Measurements from ENCODE around the gene LLCFC1. TPM values are rescaled to one million over a fixed set of nuclear protein-coding genes. Genes with fewer than 3 reads are reported as not detected.

Gene LLCFC1
- total and polyA plus RNA-seq, 2 of the 8 experiments (the other 6 are each of a cell fraction or from before 2014, with no cell fraction given) = not detected

DNA sequence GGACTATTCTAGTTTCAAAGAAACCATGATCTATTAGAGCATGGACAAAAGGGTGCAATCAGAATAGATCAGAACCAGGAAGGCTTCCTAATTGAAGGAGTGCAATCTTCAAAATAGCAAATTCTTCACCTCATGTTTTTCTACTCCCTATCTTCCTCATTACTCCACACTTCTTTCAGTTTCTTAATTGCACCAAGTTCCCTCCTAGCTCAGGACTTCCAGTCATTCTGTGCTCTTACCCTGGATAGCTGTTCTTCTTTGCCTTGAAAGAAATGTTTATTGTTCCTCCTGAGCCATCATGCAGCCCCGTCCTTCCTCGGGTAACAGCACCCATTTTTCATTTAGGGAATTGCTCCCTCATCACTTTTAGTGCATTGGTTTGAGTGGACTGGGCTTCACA is 28.8 kb upstream of the LLCFC1 start (continued):
- TF ChIP-seq CHD7 (IDR thresholded peaks at IDR 0.05; ENCODE audit: insufficient replicate concordance, low read length) (no peak), CHD2 (IDR thresholded peaks at IDR 0.05; ENCODE audit: low read length) (no peak), KDM1A (IDR thresholded peaks at IDR 0.05; ENCODE audit: borderline replicate concordance, low read length) (no peak), SIRT6 (IDR thresholded peaks at IDR 0.05; ENCODE audit: low read length) (no peak), TCF12 (IDR thresholded peaks at IDR 0.05; ENCODE audit: low read depth, low read length) (no peak)
- TF ChIP-seq, protein P1, sequence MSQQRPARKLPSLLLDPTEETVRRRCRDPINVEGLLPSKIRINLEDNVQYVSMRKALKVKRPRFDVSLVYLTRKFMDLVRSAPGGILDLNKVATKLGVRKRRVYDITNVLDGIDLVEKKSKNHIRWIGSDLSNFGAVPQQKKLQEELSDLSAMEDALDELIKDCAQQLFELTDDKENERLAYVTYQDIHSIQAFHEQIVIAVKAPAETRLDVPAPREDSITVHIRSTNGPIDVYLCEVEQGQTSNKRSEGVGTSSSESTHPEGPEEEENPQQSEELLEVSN (IDR thresholded peaks at IDR 0.05) = no peak
